MM.1S (cell line): ENCODE measurements around the gene GALNT9.
"Not testable (repeated sequence)": the region's sequence is repeated elsewhere in the genome, so short reads cannot be mapped to it uniquely, and the experiment has no call there.

Experiments
- DNase-seq: peaks from one replicate; pipeline ENCODE4 v3.0.0-alpha.2; 2015
- H2AFZ ChIP-seq: fragments of 300-600 bp; sonication (generic); 2 replicates; pipeline ENCODE4 v1.6.0; 2016; ENCODE audit warnings: antibody characterized with exemption, low read length
- H3F3A ChIP-seq: fragments of 300-600 bp; sonication (generic); 2 replicates; pipeline ENCODE4 v1.6.1; 2016; ENCODE audit warnings: mild to moderate bottlenecking, antibody characterized with exemption, low read length, moderate library complexity, mixed read lengths; ENCODE audit not compliant: insufficient read depth
- H3K27ac ChIP-seq: fragments of 300-600 bp; sonication (generic); 2 replicates; pipeline ENCODE4 v1.5.1; 2016; ENCODE audit warnings: mild to moderate bottlenecking, low read length
- H3K27me3 ChIP-seq: fragments of 300-600 bp; sonication (generic); replicated peaks from 2 replicates; pipeline ENCODE4 v1.6.0; 2016; ENCODE audit warnings: low read length; ENCODE audit not compliant: insufficient read depth
- H3K36me3 ChIP-seq: fragments of 300-600 bp; sonication (generic); replicated peaks from 2 replicates; pipeline ENCODE4 v1.6.1; 2016; ENCODE audit warnings: mild to moderate bottlenecking, low read length, mixed read lengths; ENCODE audit not compliant: insufficient read depth
- H3K4me1 ChIP-seq: fragments of 300-600 bp; sonication (generic); 2 replicates; pipeline ENCODE4 v1.6.1; 2016; ENCODE audit warnings: low read length, mixed read lengths
- H3K4me2 ChIP-seq: fragments of 300-600 bp; sonication (generic); 2 replicates; pipeline ENCODE4 v1.6.0; 2016; ENCODE audit warnings: low read depth, low read length
- H3K4me3 ChIP-seq: fragments of 300-600 bp; sonication (generic); 2 replicates; pipeline ENCODE4 v1.5.1; 2016; ENCODE audit warnings: low read length, mixed read lengths
- H3K79me2 ChIP-seq: fragments of 300-600 bp; sonication (generic); 2 replicates; pipeline ENCODE4 v1.6.1; 2016; ENCODE audit warnings: mixed run types, low read length, mixed read lengths
- H3K9ac ChIP-seq: fragments of 300-600 bp; sonication (generic); 2 replicates; pipeline ENCODE4 v1.6.1; 2016; ENCODE audit warnings: low read length, mixed read lengths
- H3K9me2 ChIP-seq: fragments of 300-600 bp; sonication (generic); replicated peaks from 2 replicates; pipeline ENCODE4 v1.6.1; 2016; ENCODE audit warnings: mild to moderate bottlenecking, low read length, mixed read lengths; ENCODE audit not compliant: insufficient read depth
- H3K9me3 ChIP-seq: fragments of 300-600 bp; sonication (generic); replicated peaks from 2 replicates; pipeline ENCODE4 v1.6.1; 2016; ENCODE audit warnings: mild to moderate bottlenecking, low read length, mixed read lengths; ENCODE audit not compliant: insufficient read depth
- H4K20me1 ChIP-seq: fragments of 300-600 bp; sonication (generic); 2 replicates; pipeline ENCODE4 v1.6.1; 2016; ENCODE audit warnings: mild to moderate bottlenecking, low read length, moderate library complexity, mixed read lengths; ENCODE audit not compliant: insufficient read depth
- EZH2 ChIP-seq: fragments of 300-600 bp; sonication (generic); optimal IDR thresholded peaks from 2 replicates; pipeline ENCODE3; 2017; ENCODE audit warnings: low read depth, mild to moderate bottlenecking, antibody characterized with exemption, low read length, mixed read lengths
- EZH2phosphoT487 ChIP-seq: fragments of 300-600 bp; sonication (generic); IDR thresholded peaks from 2 replicates; pipeline ENCODE4 v1.6.1; 2018; ENCODE audit warnings: antibody characterized with exemption, low read length
- TF ChIP-seq, protein P1 (sequence below): fragments of 300-600 bp; sonication (generic); IDR thresholded peaks from 2 replicates; pipeline ENCODE4 v1.5.1; 2016; ENCODE audit warnings: antibody characterized with exemption, low read length, mixed read lengths

The GALNT9 gene

DNA sequence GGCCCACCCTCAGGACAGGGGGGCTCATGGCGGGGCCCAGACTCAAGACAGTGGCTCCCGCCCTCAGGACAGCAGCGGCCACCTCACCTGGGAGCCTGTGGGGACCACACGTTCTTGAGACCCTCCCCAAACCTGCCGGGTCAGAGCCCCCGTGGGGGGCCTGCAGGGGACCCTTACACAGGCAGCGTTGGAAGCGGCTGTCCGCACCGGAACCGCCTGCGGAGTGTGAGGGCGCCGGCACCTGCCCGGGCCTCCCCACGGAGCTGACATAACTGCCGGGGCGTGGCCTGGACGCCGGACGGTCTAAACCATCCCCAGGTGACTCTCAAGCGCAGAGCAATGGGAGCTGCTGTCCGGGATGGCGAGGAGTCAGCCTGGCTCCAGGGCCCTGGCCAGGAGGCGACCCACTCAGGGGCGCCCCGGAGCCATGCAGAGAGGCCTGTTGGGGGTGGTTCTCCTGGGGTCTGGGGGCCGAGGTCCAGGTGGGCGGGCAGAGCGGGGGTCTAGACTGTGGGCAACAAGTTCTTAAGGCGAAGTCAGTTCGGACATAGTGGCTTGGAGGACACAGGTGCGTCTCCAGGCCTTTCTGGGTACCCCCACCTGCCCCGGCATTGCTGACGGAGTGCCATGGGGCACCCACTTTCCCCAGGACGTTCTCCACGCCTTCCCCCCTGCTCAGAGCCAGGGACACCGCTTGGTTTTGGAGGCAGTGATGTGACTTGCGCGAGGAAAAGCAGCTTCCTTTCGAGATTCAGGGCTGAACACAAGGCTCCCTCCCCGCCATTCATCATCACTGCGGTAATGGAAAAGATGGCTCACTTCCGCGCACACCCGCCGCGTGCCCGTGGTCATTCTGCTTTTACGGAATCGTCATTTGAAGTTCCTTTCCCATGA lies 23.2 kb downstream of the GALNT9 start:
- no peaks in the 10 kb centered on the region for H3K9me3 ChIP-seq
- no peaks in the 10 kb centered on the region for H4K20me1 ChIP-seq
- no peak overlapping the region for H3K9ac ChIP-seq
- H3K4me2 ChIP-seq, result no peak overlapping the region
- H3K9me2 ChIP-seq, result no peaks in the 10 kb centered on the region
- no peak overlapping the region for H3K4me3 ChIP-seq
- H3K27me3 ChIP-seq, result no peaks in the 10 kb centered on the region; the same call in 1 of the 2 replicates
- no peak for DNase-seq
- H3K36me3 ChIP-seq, result no peaks in the 10 kb centered on the region
- no peaks in the 10 kb centered on the region for H3K79me2 ChIP-seq
- no peaks in the 10 kb centered on the region for H3K4me1 ChIP-seq
- no peaks in the 10 kb centered on the region for H3F3A ChIP-seq
- TF ChIP-seq EZH2, result no peak
- TF ChIP-seq EZH2phosphoT487, result no peak
- TF ChIP-seq, protein P1, sequence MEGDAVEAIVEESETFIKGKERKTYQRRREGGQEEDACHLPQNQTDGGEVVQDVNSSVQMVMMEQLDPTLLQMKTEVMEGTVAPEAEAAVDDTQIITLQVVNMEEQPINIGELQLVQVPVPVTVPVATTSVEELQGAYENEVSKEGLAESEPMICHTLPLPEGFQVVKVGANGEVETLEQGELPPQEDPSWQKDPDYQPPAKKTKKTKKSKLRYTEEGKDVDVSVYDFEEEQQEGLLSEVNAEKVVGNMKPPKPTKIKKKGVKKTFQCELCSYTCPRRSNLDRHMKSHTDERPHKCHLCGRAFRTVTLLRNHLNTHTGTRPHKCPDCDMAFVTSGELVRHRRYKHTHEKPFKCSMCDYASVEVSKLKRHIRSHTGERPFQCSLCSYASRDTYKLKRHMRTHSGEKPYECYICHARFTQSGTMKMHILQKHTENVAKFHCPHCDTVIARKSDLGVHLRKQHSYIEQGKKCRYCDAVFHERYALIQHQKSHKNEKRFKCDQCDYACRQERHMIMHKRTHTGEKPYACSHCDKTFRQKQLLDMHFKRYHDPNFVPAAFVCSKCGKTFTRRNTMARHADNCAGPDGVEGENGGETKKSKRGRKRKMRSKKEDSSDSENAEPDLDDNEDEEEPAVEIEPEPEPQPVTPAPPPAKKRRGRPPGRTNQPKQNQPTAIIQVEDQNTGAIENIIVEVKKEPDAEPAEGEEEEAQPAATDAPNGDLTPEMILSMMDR, result no peak
- no peak overlapping the region for H3K27ac ChIP-seq
- H2AFZ ChIP-seq, result no peak overlapping the region

DNA sequence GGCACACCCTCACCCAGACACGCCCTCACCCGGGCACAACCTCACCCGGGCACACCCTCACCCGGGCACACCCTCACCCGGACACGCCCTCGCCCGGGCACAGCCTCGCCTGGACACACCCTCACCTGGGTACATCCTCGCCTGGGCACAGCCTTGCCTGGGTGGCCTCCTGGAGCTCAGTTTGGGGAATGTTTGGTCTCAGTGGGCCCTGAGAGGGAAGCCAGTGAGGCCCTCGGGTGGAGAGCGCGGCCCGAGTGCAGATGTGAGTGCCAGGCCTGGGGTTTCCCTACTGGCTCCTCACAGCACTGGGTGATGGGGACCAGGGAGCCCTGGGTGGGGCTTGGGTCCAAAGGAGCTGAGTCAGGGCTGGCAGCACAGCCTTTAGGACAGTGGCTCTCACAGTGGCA lies 23.8 kb downstream of the GALNT9 start:
- no peaks in the 10 kb centered on the region for H3K79me2 ChIP-seq
- no peaks in the 10 kb centered on the region for H3K4me1 ChIP-seq
- no peak overlapping the region for H2AFZ ChIP-seq
- no peak overlapping the region for H3K4me3 ChIP-seq
- no peaks in the 10 kb centered on the region for H3F3A ChIP-seq
- TF ChIP-seq EZH2, result no peak
- no peak overlapping the region for H3K4me2 ChIP-seq
- H3K9ac ChIP-seq, result no peak overlapping the region
- no peaks in the 10 kb centered on the region for H3K9me3 ChIP-seq
- DNase-seq, result no peak
- H3K36me3 ChIP-seq, result no peaks in the 10 kb centered on the region
- H3K9me2 ChIP-seq, result no peaks in the 10 kb centered on the region
- H4K20me1 ChIP-seq, result no peaks in the 10 kb centered on the region
- no peaks in the 10 kb centered on the region; the same call in 1 of the 2 replicates for H3K27me3 ChIP-seq
- H3K27ac ChIP-seq, result no peak overlapping the region

DNA sequence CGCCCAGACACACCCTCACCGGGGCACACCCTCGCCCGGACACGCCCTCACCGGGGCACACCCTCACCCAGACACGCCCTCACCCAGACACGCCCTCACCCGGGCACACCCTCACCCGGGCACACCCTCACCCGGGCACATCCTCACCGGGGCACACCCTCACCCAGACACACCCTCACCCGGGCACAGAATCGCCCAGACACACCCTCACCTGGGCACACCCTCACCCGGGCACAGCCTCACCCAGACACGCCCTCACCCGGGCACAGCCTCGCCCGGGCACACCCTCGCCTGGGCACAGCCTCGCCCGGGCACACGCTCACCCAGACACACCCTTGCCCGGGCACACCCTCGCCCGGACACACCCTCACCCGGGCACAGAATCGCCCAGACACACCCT lies 24.5 kb downstream of the GALNT9 start:
- not testable (repeated sequence) for H3K9me2 ChIP-seq, H3K27ac ChIP-seq

DNA sequence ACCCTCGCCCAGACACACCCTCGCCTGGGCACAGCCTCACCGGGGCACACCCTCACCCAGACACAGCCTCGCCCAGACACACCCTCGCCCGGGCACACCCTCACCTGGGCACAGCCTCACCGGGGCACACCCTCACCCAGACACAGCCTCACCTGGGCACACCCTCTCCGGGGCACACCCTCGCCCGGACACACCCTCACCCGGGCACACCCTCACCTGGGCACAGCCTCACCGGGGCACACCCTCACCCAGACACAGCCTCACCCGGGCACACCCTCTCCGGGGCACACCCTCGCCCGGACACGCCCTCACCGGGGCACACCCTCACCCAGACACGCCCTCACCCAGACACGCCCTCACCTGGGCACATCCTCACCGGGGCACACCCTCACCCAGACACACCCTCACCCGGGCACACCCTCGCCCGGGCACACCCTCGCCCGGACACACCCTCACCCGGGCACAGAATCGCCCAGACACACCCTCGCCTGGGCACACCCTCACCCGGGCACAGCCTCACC lies 25.5 kb downstream of the GALNT9 start:
- not testable (repeated sequence) for H3K4me1 ChIP-seq, H3K79me2 ChIP-seq, H3F3A ChIP-seq, H4K20me1 ChIP-seq, H3K27me3 ChIP-seq, H3K4me2 ChIP-seq, H3K9me2 ChIP-seq, H3K27ac ChIP-seq, H3K4me3 ChIP-seq, DNase-seq, H3K36me3 ChIP-seq, H3K9me3 ChIP-seq, H2AFZ ChIP-seq, H3K9ac ChIP-seq

More for the DNA sequence above, 24.5 kb downstream of the GALNT9 start:
- H3K9me3 ChIP-seq, H3K79me2 ChIP-seq, H3K9ac ChIP-seq, H3K36me3 ChIP-seq, H4K20me1 ChIP-seq, H2AFZ ChIP-seq, H3K27me3 ChIP-seq, DNase-seq, H3K4me3 ChIP-seq, H3K4me1 ChIP-seq, H3F3A ChIP-seq, H3K4me2 ChIP-seq: not testable (repeated sequence)
